PFSK-1 (cell line): Measurements from ENCODE around the gene ATXN1.

Experiments used
- FOXP2 ChIP-seq: optimal IDR thresholded peaks from 2 replicates; pipeline ENCODE3; 2011; ENCODE audit warnings: borderline replicate concordance, control low read depth, inconsistent platforms; ENCODE audit not compliant: insufficient read depth; ENCODE audit errors: extremely low read length, extremely low read depth
- POLR2AphosphoS5 ChIP-seq: IDR thresholded peaks from 2 replicates; pipeline ENCODE4 v1.6.1; 2012; ENCODE audit warnings: low read depth, mild to moderate bottlenecking, control low read depth, low read length, moderate library complexity
- SIN3A ChIP-seq: IDR thresholded peaks from 2 replicates; pipeline ENCODE4 v1.6.1; 2012; ENCODE audit warnings: mild to moderate bottlenecking, low read length, moderate library complexity, borderline replicate concordance; ENCODE audit not compliant: insufficient read depth
- TAF1 ChIP-seq: IDR thresholded peaks from 2 replicates; pipeline ENCODE4 v1.6.1; 2012; ENCODE audit warnings: low read length, control low read depth, borderline replicate concordance; ENCODE audit not compliant: insufficient read depth
- TF ChIP-seq, protein P1 (sequence below), 2 experiments: IDR thresholded peaks; 2 replicates each; pipeline versions ENCODE4 v1.6.1 to v1.8.0; 2011 to 2012; ENCODE audit warnings: low read depth in 2 of 2, low read length in 2 of 2, control low read depth in 1 of 2, inconsistent platforms in 1 of 2, mild to moderate bottlenecking in 1 of 2, moderate library complexity in 1 of 2; ENCODE audit not compliant: insufficient read depth in 1 of 2

Gene ATXN1

DNA sequence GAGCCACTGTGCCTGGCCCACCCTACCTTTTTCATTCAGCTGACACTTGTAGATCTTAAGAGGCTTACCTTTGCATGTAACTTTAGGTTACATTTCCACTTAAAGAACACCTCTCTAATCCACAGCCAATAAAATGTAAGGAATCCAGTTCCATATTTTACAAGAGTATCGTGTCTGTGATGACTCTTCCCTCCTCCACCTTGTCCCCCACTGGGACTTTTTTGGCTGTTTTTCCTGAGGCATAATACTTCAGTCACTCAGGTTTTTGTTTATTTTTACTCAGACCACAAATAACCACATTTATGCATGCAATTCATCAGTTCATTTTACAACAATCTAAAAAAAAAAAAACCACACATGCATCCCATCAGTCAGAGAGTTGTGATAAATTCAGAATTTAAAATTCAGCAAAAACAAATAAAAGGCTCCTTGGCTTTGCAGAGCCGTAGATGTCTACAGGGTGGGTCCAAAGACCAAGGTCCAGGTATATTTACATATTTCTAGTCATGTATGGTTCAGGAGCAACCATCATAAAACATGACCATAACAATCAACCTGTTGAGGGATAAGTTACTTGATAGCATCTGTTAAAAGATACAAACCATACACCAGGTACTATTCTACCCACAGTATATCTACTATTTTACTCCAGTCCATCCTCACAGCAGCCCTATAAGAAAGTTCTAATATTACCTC is 9.9 kb downstream of the ATXN1 start:
- TF ChIP-seq, protein P1, sequence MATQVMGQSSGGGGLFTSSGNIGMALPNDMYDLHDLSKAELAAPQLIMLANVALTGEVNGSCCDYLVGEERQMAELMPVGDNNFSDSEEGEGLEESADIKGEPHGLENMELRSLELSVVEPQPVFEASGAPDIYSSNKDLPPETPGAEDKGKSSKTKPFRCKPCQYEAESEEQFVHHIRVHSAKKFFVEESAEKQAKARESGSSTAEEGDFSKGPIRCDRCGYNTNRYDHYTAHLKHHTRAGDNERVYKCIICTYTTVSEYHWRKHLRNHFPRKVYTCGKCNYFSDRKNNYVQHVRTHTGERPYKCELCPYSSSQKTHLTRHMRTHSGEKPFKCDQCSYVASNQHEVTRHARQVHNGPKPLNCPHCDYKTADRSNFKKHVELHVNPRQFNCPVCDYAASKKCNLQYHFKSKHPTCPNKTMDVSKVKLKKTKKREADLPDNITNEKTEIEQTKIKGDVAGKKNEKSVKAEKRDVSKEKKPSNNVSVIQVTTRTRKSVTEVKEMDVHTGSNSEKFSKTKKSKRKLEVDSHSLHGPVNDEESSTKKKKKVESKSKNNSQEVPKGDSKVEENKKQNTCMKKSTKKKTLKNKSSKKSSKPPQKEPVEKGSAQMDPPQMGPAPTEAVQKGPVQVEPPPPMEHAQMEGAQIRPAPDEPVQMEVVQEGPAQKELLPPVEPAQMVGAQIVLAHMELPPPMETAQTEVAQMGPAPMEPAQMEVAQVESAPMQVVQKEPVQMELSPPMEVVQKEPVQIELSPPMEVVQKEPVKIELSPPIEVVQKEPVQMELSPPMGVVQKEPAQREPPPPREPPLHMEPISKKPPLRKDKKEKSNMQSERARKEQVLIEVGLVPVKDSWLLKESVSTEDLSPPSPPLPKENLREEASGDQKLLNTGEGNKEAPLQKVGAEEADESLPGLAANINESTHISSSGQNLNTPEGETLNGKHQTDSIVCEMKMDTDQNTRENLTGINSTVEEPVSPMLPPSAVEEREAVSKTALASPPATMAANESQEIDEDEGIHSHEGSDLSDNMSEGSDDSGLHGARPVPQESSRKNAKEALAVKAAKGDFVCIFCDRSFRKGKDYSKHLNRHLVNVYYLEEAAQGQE (IDR thresholded peaks at IDR 0.05; ENCODE audit: insufficient read depth in 1 of 2, low read depth in 2 of 2, low read length in 2 of 2), result no peak
- 0 out of 2 replicates have a peak, but pooled peaks have one; percentile 29 for TF ChIP-seq POLR2AphosphoS5

DNA sequence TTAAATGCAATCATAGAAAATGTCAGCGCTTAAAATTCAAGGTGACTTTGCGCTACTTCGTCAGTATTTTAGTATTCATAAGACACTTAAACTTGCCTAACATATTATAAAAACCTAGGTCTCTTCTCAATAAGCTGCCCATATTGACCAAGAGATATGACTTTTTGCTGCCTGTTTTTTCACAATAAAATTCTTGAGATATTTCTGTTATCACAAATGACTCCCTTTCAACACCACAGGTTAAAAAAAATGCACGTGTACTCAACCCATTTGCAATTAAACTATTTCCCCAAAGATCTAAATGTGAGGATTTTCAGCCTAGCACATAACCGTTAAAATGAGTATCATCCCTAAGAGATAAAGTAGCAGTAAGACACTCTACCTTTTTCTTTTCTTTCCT is 10.7 kb downstream of the ATXN1 start:
- TF ChIP-seq, protein P1 (IDR thresholded peaks at IDR 0.05; ENCODE audit: insufficient read depth in 1 of 2, low read depth in 2 of 2, low read length in 2 of 2), result no peak
- TF ChIP-seq SIN3A (no peak), FOXP2 (no peak), TAF1 (no peak), POLR2AphosphoS5 (no peak)

DNA sequence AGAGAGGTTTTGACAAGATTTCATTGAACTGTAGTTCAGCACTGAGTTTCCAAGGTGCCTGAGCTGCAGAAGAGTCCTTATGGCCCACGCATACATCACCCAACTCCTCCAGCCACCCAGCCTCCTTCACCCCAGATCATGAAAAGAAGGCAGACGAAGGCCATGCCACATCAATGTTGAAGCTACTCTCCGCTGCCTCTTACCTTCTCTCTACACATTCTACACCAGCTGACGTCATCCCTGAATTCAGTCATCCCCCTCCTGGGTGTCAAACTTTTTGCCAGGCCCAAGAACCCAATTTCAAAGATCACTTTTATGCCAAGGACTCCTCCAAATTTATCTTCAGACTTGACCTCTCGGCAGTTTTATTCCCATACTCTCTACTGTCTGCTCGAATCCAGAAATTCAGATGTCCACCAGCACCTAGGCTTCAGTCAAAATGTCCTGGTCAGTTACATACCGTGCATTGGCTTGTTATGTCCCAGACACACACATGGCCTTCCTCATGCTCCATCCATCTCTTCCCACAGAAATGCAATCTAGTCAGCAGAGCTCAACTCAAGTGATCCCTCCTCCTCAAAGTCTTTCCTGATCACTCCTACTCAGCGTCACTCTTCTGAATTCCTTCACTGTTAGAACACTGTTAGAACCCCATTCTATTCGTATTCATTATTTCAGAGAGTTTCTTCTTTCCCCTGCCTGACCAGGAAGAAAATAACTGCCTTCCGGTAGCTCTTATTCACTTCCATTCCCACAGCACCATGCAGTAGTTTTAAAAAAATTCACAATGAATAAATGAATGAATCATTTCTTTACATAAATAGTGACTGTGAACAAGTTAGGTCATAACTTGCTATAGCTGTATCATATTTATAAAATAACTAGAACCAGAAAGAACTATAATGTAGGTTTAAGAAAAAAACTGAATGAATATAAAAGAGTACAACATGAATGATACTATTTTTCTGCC is 11.5 kb downstream of the ATXN1 start:
- TF ChIP-seq, protein P1 (IDR thresholded peaks at IDR 0.05; ENCODE audit: insufficient read depth in 1 of 2, low read depth in 2 of 2, low read length in 2 of 2), result no peak
- peak; percentile 57; the same call in 1 of the 2 replicates for TF ChIP-seq SIN3A
- no peak for TF ChIP-seq FOXP2
- TF ChIP-seq TAF1, result peak; percentile 84; the same call in 1 of the 2 replicates
- peak; percentile 65 for TF ChIP-seq POLR2AphosphoS5

DNA sequence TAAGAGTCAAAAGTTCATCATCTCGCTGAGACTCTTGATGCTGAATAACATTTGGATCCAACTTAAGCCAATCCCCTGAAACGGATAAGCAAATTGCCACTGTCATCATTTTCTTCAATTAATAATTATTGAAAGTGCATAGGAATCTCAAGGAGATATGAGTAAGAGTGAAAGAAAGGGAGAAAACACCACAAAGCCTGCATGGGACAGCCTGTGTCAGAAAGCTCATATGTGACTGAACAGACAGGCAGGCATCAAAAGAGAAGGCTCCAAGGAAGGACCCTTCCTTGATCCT is 13.3 kb downstream of the ATXN1 start:
- TF ChIP-seq TAF1 (no peak), SIN3A (no peak), POLR2AphosphoS5 (no peak; the same call in 1 of the 2 replicates), FOXP2 (no peak)
- TF ChIP-seq, protein P1 (IDR thresholded peaks at IDR 0.05; ENCODE audit: insufficient read depth in 1 of 2, low read depth in 2 of 2, low read length in 2 of 2), result no peak
